ENCODE data around the gene KIF20B.

- TF ChIP-seq EZH2 (IDR thresholded peaks at IDR 0.05; ENCODE audit: borderline replicate concordance, low read depth, low read length, poor library complexity, severe bottlenecking) (no peak), CTCF (conservative IDR thresholded peaks at IDR 0.05; ENCODE audit: low read depth, low read length) (no peak)
Observed at GRCh38 chr10:89776665-89777064, 75.3 kb downstream of the KIF20B start.

Measured in A673 (cell line).